CD4-positive, alpha-beta T cell (primary cell): Measurements from ENCODE around the gene PRKG1. TPM values are rescaled to one million over a fixed set of nuclear protein-coding genes. Genes with fewer than 3 reads are reported as not detected.

Source experiments
- ATAC-seq: fragments of 200-7000 bp; cut with Tn5 transposase; one replicate; pipeline ENCODE4 v1.10.0; 2022; ENCODE audit warnings: mild to moderate bottlenecking; ENCODE audit not compliant: poor library complexity
- CTCF ChIA-PET: fragments of 350-600 bp; sonication (Branson Sonifier 250); formaldehyde crosslinking; loops from one replicate; lab custom pipeline; 2021; ENCODE audit warnings: antibody characterized with exemption, inconsistent platforms; lab: Charles Lee
- POLR2A ChIA-PET: fragments of 350-600 bp; sonication (Branson Sonifier 250); formaldehyde crosslinking; loops from one replicate; lab custom pipeline; 2021; ENCODE audit warnings: antibody characterized with exemption, inconsistent platforms; lab: Charles Lee
- DNase-seq, 14 experiments: peaks; one replicate each; pipeline ENCODE4 v3.0.0-alpha.2; 2013 to 2020; ENCODE audit warnings: mixed read lengths in 2 of 14
- H3K27ac ChIP-seq, 2 donors: one replicate each; pipeline versions ENCODE4 v1.5.1 to v1.7.0; 2013; ENCODE audit warnings: low read length in 2 of 2, low read depth in 1 of 2, mild to moderate bottlenecking in 1 of 2
- H3K27me3 ChIP-seq, 2 experiments: 1 replicate in 1 of 2; 2 replicates in 1 of 2; pipeline versions ENCODE4 v1.6.1 to v1.7.0; 2013; ENCODE audit warnings: low read length in 2 of 2, control low read depth in 1 of 2, mild to moderate bottlenecking in 1 of 2, moderate library complexity in 1 of 2; ENCODE audit not compliant: insufficient read depth in 2 of 2, control insufficient read depth in 1 of 2
- H3K36me3 ChIP-seq: one replicate; pipeline ENCODE4 v1.6.1; 2013; ENCODE audit warnings: low read length, control low read depth; ENCODE audit not compliant: insufficient read depth
- H3K4me1 ChIP-seq: one replicate; pipeline ENCODE4 v1.6.1; 2013; ENCODE audit warnings: low read length, control low read depth; ENCODE audit not compliant: insufficient read depth
- H3K4me3 ChIP-seq: one replicate; pipeline ENCODE4 v1.5.1; 2013; ENCODE audit warnings: mild to moderate bottlenecking, low read length, moderate library complexity
- H3K9me3 ChIP-seq, 2 experiments: 1 replicate in 1 of 2; 2 replicates in 1 of 2; pipeline versions ENCODE4 v1.6.1 to v1.7.0; 2013; ENCODE audit warnings: low read length in 2 of 2, mild to moderate bottlenecking in 2 of 2, control low read depth in 1 of 2, moderate library complexity in 1 of 2; ENCODE audit not compliant: control insufficient read depth in 1 of 2, insufficient read depth in 1 of 2
- H3K27ac Mint-ChIP-seq: one replicate; pipeline ENCODE4 v1.8.0; 2020; ENCODE audit warnings: mixed read lengths
- H3K27me3 Mint-ChIP-seq: one replicate; pipeline ENCODE4 v1.8.0; 2021; ENCODE audit warnings: mixed read lengths
- H3K36me3 Mint-ChIP-seq: one replicate; pipeline ENCODE4 v1.8.0; 2021; ENCODE audit warnings: low read depth, mixed read lengths
- H3K4me1 Mint-ChIP-seq: one replicate; pipeline ENCODE4 v1.8.0; 2021; ENCODE audit warnings: low read depth, mixed read lengths
- H3K4me3 Mint-ChIP-seq: one replicate; pipeline ENCODE4 v1.8.0; 2020; ENCODE audit warnings: mild to moderate bottlenecking, mixed read lengths
- H3K9me3 Mint-ChIP-seq: one replicate; pipeline ENCODE4 v1.8.0; 2020; ENCODE audit warnings: mixed read lengths
- CTCF ChIP-seq: fragments of 200-600 bp; IDR thresholded peaks from one replicate; pipeline ENCODE4 v1.8.0; 2022; ENCODE audit warnings: antibody characterized with exemption, mild to moderate bottlenecking
- intact Hi-C, 2 experiments: fragments of 100-400 bp; cut with DNase I in 1 of 2; cut with micrococcal nuclease in 1 of 2; formaldehyde crosslinking; loops; one replicate each; pipeline versions ENCODE4 v1.15.1 to v1.9.0; 2023 to 2025; cut with DNase I, micrococcal nuclease
- total RNA-seq, 174 experiments: library from RNA in 2 of 174; stranded (reverse) in 2 of 174; gene quantifications; one replicate each; pipeline ENCODE4 v1.2.3 and lab custom pipeline; 2021 to 2026

PRKG1 gene
- total RNA-seq, 2 experiments from 2014 or later: 0.31 TPM; not detected in 1

- H3K27me3 ChIP-seq: no peaks in the 10 kb centered on the region
- Mint-ChIP-seq H3K9me3 (no peaks in the 10 kb centered on the region), H3K4me3 (no peak overlapping the region), H3K27ac (no peak overlapping the region), H3K27me3 (no peaks in the 10 kb centered on the region), H3K36me3 (no peaks in the 10 kb centered on the region), H3K4me1 (no peaks in the 10 kb centered on the region)
- H3K4me1 ChIP-seq: no peaks in the 10 kb centered on the region
- no peak overlapping the region for H3K4me3 ChIP-seq
- DNase-seq: no peak
- TF ChIP-seq CTCF: no peak
- ChIA-PET CTCF (no interaction called here), POLR2A (no interaction called here)
- no peak overlapping the region for H3K27ac ChIP-seq
- no peaks in the 10 kb centered on the region for H3K9me3 ChIP-seq
- H3K36me3 ChIP-seq: no peaks in the 10 kb centered on the region
- intact Hi-C loops: no loop called here
- ATAC-seq: no peak
Observed at GRCh38 chr10:51242393-51242792, 168.1 kb downstream of the PRKG1 start.

- H3K27me3 ChIP-seq: no peaks in the 10 kb centered on the region
- Mint-ChIP-seq H3K9me3 (no peaks in the 10 kb centered on the region), H3K27me3 (no peaks in the 10 kb centered on the region), H3K4me1 (no peaks in the 10 kb centered on the region), H3K27ac (no peak overlapping the region), H3K36me3 (no peaks in the 10 kb centered on the region), H3K4me3 (no peak overlapping the region)
- no peak overlapping the region for H3K27ac ChIP-seq
- no peaks in the 10 kb centered on the region for H3K36me3 ChIP-seq
- ATAC-seq: no peak
- no peaks in the 10 kb centered on the region for H3K9me3 ChIP-seq
- no peak for TF ChIP-seq CTCF
- ChIA-PET CTCF (interaction anchor here (0.5 kb wide), 1 partner anchor 88 kb away, joined by 3 read pairs; no protein-coding TSS in a partner anchor), POLR2A (no interaction called here)
- intact Hi-C loops: no loop called here
- no peak overlapping the region for H3K4me3 ChIP-seq
- DNase-seq: no peak
- no peaks in the 10 kb centered on the region for H3K4me1 ChIP-seq
Observed at GRCh38 chr10:51244309-51244708, 170.0 kb downstream of the PRKG1 start.

GRCh38 chr10:51244748-51245490 is 170.6 kb downstream of the PRKG1 start:
- intact Hi-C loops: no loop called here
- no peaks in the 10 kb centered on the region for H3K9me3 ChIP-seq
- ChIA-PET POLR2A (no interaction called here), CTCF (interaction anchor here (0.5 kb wide), 1 partner anchor 89 kb away, joined by 3 read pairs; no protein-coding TSS in a partner anchor)
- Mint-ChIP-seq H3K9me3 (no peaks in the 10 kb centered on the region), H3K4me3 (no peak overlapping the region), H3K36me3 (no peaks in the 10 kb centered on the region), H3K27ac (no peak overlapping the region), H3K4me1 (no peaks in the 10 kb centered on the region), H3K27me3 (no peaks in the 10 kb centered on the region)
- DNase-seq (no peak), ATAC-seq (no peak)
- no peaks in the 10 kb centered on the region for H3K4me1 ChIP-seq
- no peak for TF ChIP-seq CTCF
- H3K36me3 ChIP-seq: no peaks in the 10 kb centered on the region
- H3K27ac ChIP-seq: no peak overlapping the region
- H3K4me3 ChIP-seq: no peak overlapping the region
- no peaks in the 10 kb centered on the region for H3K27me3 ChIP-seq
